ENCODE data around the gene DACH1. TPM values are rescaled to one million over a fixed set of nuclear protein-coding genes. Genes with fewer than 3 reads are reported as not detected.

The DACH1 gene
- total and polyA plus RNA-seq, 4 donors, result 9.9 to 30.3 (median 21.1) TPM

GRCh38 chr13:71617265-71617664 is 249.7 kb downstream of the DACH1 start:
- Histone ChIP-seq H3K36me3 (ENCODE audit: control insufficient read depth, insufficient read depth, low read length) (no peaks in the 10 kb centered on the region), H3K27ac (ENCODE audit: low read depth, low read length) (no peak overlapping the region), H3K27me3 (ENCODE audit: control insufficient read depth, insufficient read depth, low read length) (no peaks in the 10 kb centered on the region), H3K4me1 (ENCODE audit: control insufficient read depth, insufficient read depth, low read length) (no peaks in the 10 kb centered on the region), H3K9me3 (ENCODE audit: control insufficient read depth, insufficient read depth, low read length) (no peaks in the 10 kb centered on the region), H3K4me3 (ENCODE audit: low read depth, low read length) (no peak overlapping the region)
- WGBS (ENCODE audit: insufficient coverage), result no CpG with 5 or more reads among the region's 1 CpG
- DNase-seq (ENCODE audit: low read depth in 4 of 6, low spot score in 6 of 6), result no peak

- no peaks in the 10 kb centered on the region for H3K4me1 ChIP-seq (ENCODE audit: control insufficient read depth, insufficient read depth, low read length)
- H3K9me3 ChIP-seq (ENCODE audit: control insufficient read depth, insufficient read depth, low read length), result no peaks in the 10 kb centered on the region
- H3K36me3 ChIP-seq (ENCODE audit: control insufficient read depth, insufficient read depth, low read length), result no peaks in the 10 kb centered on the region
- 79% methylated on average over 4 of the region's 6 CpGs for WGBS (ENCODE audit: insufficient coverage)
- H3K4me3 ChIP-seq (ENCODE audit: low read depth, low read length), result no peak overlapping the region
- no peaks in the 10 kb centered on the region for H3K27me3 ChIP-seq (ENCODE audit: control insufficient read depth, insufficient read depth, low read length)
- no peak overlapping the region for H3K27ac ChIP-seq (ENCODE audit: low read depth, low read length)
- no peak for DNase-seq (ENCODE audit: low read depth in 4 of 6, low spot score in 6 of 6)
Measured at GRCh38 chr13:71613066-71613745, 253.8 kb downstream of the DACH1 start.

GRCh38 chr13:71611292-71611691 is 255.7 kb downstream of the DACH1 start:
- no peaks in the 10 kb centered on the region for H3K4me1 ChIP-seq (ENCODE audit: control insufficient read depth, insufficient read depth, low read length)
- H3K27me3 ChIP-seq (ENCODE audit: control insufficient read depth, insufficient read depth, low read length), result no peaks in the 10 kb centered on the region
- H3K9me3 ChIP-seq (ENCODE audit: control insufficient read depth, insufficient read depth, low read length), result no peaks in the 10 kb centered on the region
- H3K36me3 ChIP-seq (ENCODE audit: control insufficient read depth, insufficient read depth, low read length), result no peaks in the 10 kb centered on the region
- H3K27ac ChIP-seq (ENCODE audit: low read depth, low read length), result no peak overlapping the region
- DNase-seq (ENCODE audit: low read depth in 4 of 6, low spot score in 6 of 6), result no peak
- no peak overlapping the region for H3K4me3 ChIP-seq (ENCODE audit: low read depth, low read length)
- WGBS (ENCODE audit: insufficient coverage), result no CpG with 5 or more reads among the region's 3 CpGs

- Histone ChIP-seq H3K27me3 (ENCODE audit: control insufficient read depth, insufficient read depth, low read length) (no peaks in the 10 kb centered on the region), H3K27ac (ENCODE audit: low read depth, low read length) (no peak overlapping the region), H3K4me3 (ENCODE audit: low read depth, low read length) (no peak overlapping the region), H3K36me3 (ENCODE audit: control insufficient read depth, insufficient read depth, low read length) (no peaks in the 10 kb centered on the region), H3K4me1 (ENCODE audit: control insufficient read depth, insufficient read depth, low read length) (no peaks in the 10 kb centered on the region), H3K9me3 (ENCODE audit: control insufficient read depth, insufficient read depth, low read length) (no peaks in the 10 kb centered on the region)
- no CpG with 5 or more reads among the region's 5 CpGs for WGBS (ENCODE audit: insufficient coverage)
- peak in 1 of 6 donors; percentile 56 for DNase-seq (ENCODE audit: low read depth in 4 of 6, low spot score in 6 of 6)
Measured at GRCh38 chr13:71610876-71611275, 256.1 kb downstream of the DACH1 start.

GRCh38 chr13:71609271-71609670 is 257.7 kb downstream of the DACH1 start:
- no CpG with 5 or more reads among the region's 7 CpGs for WGBS (ENCODE audit: insufficient coverage)

GRCh38 chr13:71607575-71607974 is 259.4 kb downstream of the DACH1 start:
- no peak overlapping the region for H3K27ac ChIP-seq (ENCODE audit: low read depth, low read length)
- no peaks in the 10 kb centered on the region for H3K4me1 ChIP-seq (ENCODE audit: control insufficient read depth, insufficient read depth, low read length)
- no peaks in the 10 kb centered on the region for H3K27me3 ChIP-seq (ENCODE audit: control insufficient read depth, insufficient read depth, low read length)
- WGBS (ENCODE audit: insufficient coverage), result no CpG with 5 or more reads among the region's 2 CpGs
- no peaks in the 10 kb centered on the region for H3K9me3 ChIP-seq (ENCODE audit: control insufficient read depth, insufficient read depth, low read length)
- no peak overlapping the region for H3K4me3 ChIP-seq (ENCODE audit: low read depth, low read length)
- DNase-seq (ENCODE audit: low read depth in 4 of 6, low spot score in 6 of 6), result no peak
- H3K36me3 ChIP-seq (ENCODE audit: control insufficient read depth, insufficient read depth, low read length), result no peaks in the 10 kb centered on the region

More at GRCh38 chr13:71609271-71609670, 257.7 kb downstream of the DACH1 start:
- Histone ChIP-seq H3K36me3 (ENCODE audit: control insufficient read depth, insufficient read depth, low read length) (no peaks in the 10 kb centered on the region), H3K4me1 (ENCODE audit: control insufficient read depth, insufficient read depth, low read length) (no peaks in the 10 kb centered on the region), H3K27ac (ENCODE audit: low read depth, low read length) (no peak overlapping the region), H3K4me3 (ENCODE audit: low read depth, low read length) (no peak overlapping the region), H3K27me3 (ENCODE audit: control insufficient read depth, insufficient read depth, low read length) (no peaks in the 10 kb centered on the region), H3K9me3 (ENCODE audit: control insufficient read depth, insufficient read depth, low read length) (no peaks in the 10 kb centered on the region)
- DNase-seq (ENCODE audit: low read depth in 4 of 6, low spot score in 6 of 6), result no peak

- no peaks in the 10 kb centered on the region for H3K9me3 ChIP-seq (ENCODE audit: control insufficient read depth, insufficient read depth, low read length)
- no peak overlapping the region for H3K27ac ChIP-seq (ENCODE audit: low read depth, low read length)
- no peaks in the 10 kb centered on the region for H3K4me1 ChIP-seq (ENCODE audit: control insufficient read depth, insufficient read depth, low read length)
- no peaks in the 10 kb centered on the region for H3K27me3 ChIP-seq (ENCODE audit: control insufficient read depth, insufficient read depth, low read length)
- no peak overlapping the region for H3K4me3 ChIP-seq (ENCODE audit: low read depth, low read length)
- no peak for DNase-seq (ENCODE audit: low read depth in 4 of 6, low spot score in 6 of 6)
- H3K36me3 ChIP-seq (ENCODE audit: control insufficient read depth, insufficient read depth, low read length), result no peaks in the 10 kb centered on the region
Measured at GRCh38 chr13:71606818-71607217, 260.2 kb downstream of the DACH1 start.

GRCh38 chr13:71605744-71606143 is 261.3 kb downstream of the DACH1 start:
- Histone ChIP-seq H3K27ac (ENCODE audit: low read depth, low read length) (no peak overlapping the region), H3K4me1 (ENCODE audit: control insufficient read depth, insufficient read depth, low read length) (no peaks in the 10 kb centered on the region), H3K27me3 (ENCODE audit: control insufficient read depth, insufficient read depth, low read length) (no peaks in the 10 kb centered on the region), H3K36me3 (ENCODE audit: control insufficient read depth, insufficient read depth, low read length) (no peaks in the 10 kb centered on the region), H3K9me3 (ENCODE audit: control insufficient read depth, insufficient read depth, low read length) (no peaks in the 10 kb centered on the region), H3K4me3 (ENCODE audit: low read depth, low read length) (no peak overlapping the region)
- WGBS (ENCODE audit: insufficient coverage), result 80% methylated on average over 1 of the region's 2 CpGs
- no peak for DNase-seq (ENCODE audit: low read depth in 4 of 6, low spot score in 6 of 6)

- WGBS (ENCODE audit: insufficient coverage), result no CpG with 5 or more reads among the region's 2 CpGs
- no peaks in the 10 kb centered on the region for H3K27me3 ChIP-seq (ENCODE audit: control insufficient read depth, insufficient read depth, low read length)
- no peak overlapping the region for H3K4me3 ChIP-seq (ENCODE audit: low read depth, low read length)
- DNase-seq (ENCODE audit: low read depth in 4 of 6, low spot score in 6 of 6), result no peak
- no peaks in the 10 kb centered on the region for H3K36me3 ChIP-seq (ENCODE audit: control insufficient read depth, insufficient read depth, low read length)
- H3K9me3 ChIP-seq (ENCODE audit: control insufficient read depth, insufficient read depth, low read length), result no peaks in the 10 kb centered on the region
- no peaks in the 10 kb centered on the region for H3K4me1 ChIP-seq (ENCODE audit: control insufficient read depth, insufficient read depth, low read length)
- no peak overlapping the region for H3K27ac ChIP-seq (ENCODE audit: low read depth, low read length)
Measured at GRCh38 chr13:71603255-71603654, 263.7 kb downstream of the DACH1 start.

GRCh38 chr13:71602344-71602743 is 264.7 kb downstream of the DACH1 start:
- Histone ChIP-seq H3K4me3 (ENCODE audit: low read depth, low read length) (no peak overlapping the region), H3K27me3 (ENCODE audit: control insufficient read depth, insufficient read depth, low read length) (no peaks in the 10 kb centered on the region), H3K27ac (ENCODE audit: low read depth, low read length) (no peak overlapping the region), H3K4me1 (ENCODE audit: control insufficient read depth, insufficient read depth, low read length) (no peaks in the 10 kb centered on the region), H3K36me3 (ENCODE audit: control insufficient read depth, insufficient read depth, low read length) (no peaks in the 10 kb centered on the region), H3K9me3 (ENCODE audit: control insufficient read depth, insufficient read depth, low read length) (no peaks in the 10 kb centered on the region)
- no CpG with 5 or more reads among the region's 3 CpGs for WGBS (ENCODE audit: insufficient coverage)
- peak in 2 of 6 donors; percentile 47 to 75 for DNase-seq (ENCODE audit: low read depth in 4 of 6, low spot score in 6 of 6)
